Esophagus muscularis mucosa (tissue), 4 donors: Measurements from ENCODE around the gene PBRM1.

Experiments used
- CTCF ChIP-seq, 3 experiments: fragments of 200-600 bp in 2 of 3; fragments of 450-650 bp in 1 of 3; sonication (generic) in 2 of 3; IDR thresholded peaks; one replicate each; pipeline ENCODE4 v1.5.1; 2017 to 2019; ENCODE audit warnings: antibody characterized with exemption in 3 of 3, mild to moderate bottlenecking in 2 of 3, moderate library complexity in 1 of 3
- EP300 ChIP-seq: sonication (generic); formaldehyde crosslinking; IDR thresholded peaks from one replicate; pipeline ENCODE4 v1.6.1; 2017; ENCODE audit warnings: antibody characterized with exemption
- POLR2A ChIP-seq: fragments of 450-650 bp; IDR thresholded peaks from one replicate; pipeline ENCODE4 v1.6.1; 2017; ENCODE audit warnings: antibody characterized with exemption, moderate library complexity, mild to moderate bottlenecking, low read depth
- POLR2AphosphoS5 ChIP-seq, 2 donors: sonication (generic); formaldehyde crosslinking; IDR thresholded peaks; one replicate each; pipeline ENCODE4 v1.6.1; 2017; ENCODE audit warnings: antibody characterized with exemption in 2 of 2

DNA sequence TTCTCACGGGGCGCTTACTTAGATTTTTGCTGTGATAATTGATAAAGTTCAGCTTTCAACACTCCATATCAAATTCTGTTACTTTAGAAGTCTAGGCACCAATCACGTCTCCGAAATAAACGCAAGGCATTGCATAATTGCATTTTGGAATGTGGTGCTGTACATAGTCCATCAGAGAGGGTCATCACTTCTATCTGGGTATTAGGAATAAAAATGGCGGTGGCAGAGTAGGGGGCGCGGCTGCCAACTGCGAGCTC lies 149.7 kb downstream of the PBRM1 start:
- TF ChIP-seq CTCF (IDR thresholded peaks at IDR 0.05) (no peak), POLR2AphosphoS5 (IDR thresholded peaks at IDR 0.05) (no peak), POLR2A (no peak), EP300 (no peak)
